Neural crest cell (in vitro differentiated cells): ENCODE data around the gene LUC7L2. TPM values are rescaled to one million over a fixed set of nuclear protein-coding genes. Genes with fewer than 3 reads are reported as not detected.
A peak's percentile ranks its signal among the peaks of the same experiment; 100 is the strongest.
"Not testable (repeated sequence)": the region's sequence is repeated elsewhere in the genome, so short reads cannot be mapped to it uniquely, and the experiment has no call there.

Source experiments
- DNase-seq: peaks from one replicate; pipeline ENCODE4 v3.0.0; 2021; ENCODE audit warnings: low read depth, mixed read lengths, low spot score
- H3K27ac Mint-ChIP-seq: one replicate; pipeline ENCODE4 v1.8.0; 2021; ENCODE audit warnings: mild to moderate bottlenecking, mixed read lengths; ENCODE audit not compliant: unreplicated experiment
- H3K27me3 Mint-ChIP-seq: 2 replicates; pipeline ENCODE4 v1.8.0; 2021; ENCODE audit warnings: low read depth, mild to moderate bottlenecking, mixed read lengths
- H3K36me3 Mint-ChIP-seq: 2 replicates; pipeline ENCODE4 v1.8.0; 2021; ENCODE audit warnings: low read depth, mild to moderate bottlenecking, mixed read lengths
- H3K4me1 Mint-ChIP-seq: 2 replicates; pipeline ENCODE4 v1.8.0; 2021; ENCODE audit warnings: mixed read lengths
- H3K4me3 Mint-ChIP-seq: one replicate; pipeline ENCODE4 v1.8.0; 2021; ENCODE audit warnings: mild to moderate bottlenecking, mixed read lengths
- H3K9me3 Mint-ChIP-seq: 2 replicates; pipeline ENCODE4 v1.8.0; 2021; ENCODE audit warnings: mixed read lengths
- CTCF ChIP-seq: fragments of 200-600 bp; sonication (generic); conservative IDR thresholded peaks from 2 replicates; pipeline ENCODE4 v1.5.0; 2021; ENCODE audit warnings: antibody characterized with exemption, mild to moderate bottlenecking
- long read RNA-seq: library from polyadenylated mRNA; unstranded; transcript quantifications from one replicate; pipeline ENCODE4 v2.0.0, GENCODE V29; 2020
- total RNA-seq: library from RNA; stranded (reverse); gene quantifications from 2 replicates; pipeline ENCODE4 v1.2.1, GENCODE V29; 2021

LUC7L2 gene, protein sequence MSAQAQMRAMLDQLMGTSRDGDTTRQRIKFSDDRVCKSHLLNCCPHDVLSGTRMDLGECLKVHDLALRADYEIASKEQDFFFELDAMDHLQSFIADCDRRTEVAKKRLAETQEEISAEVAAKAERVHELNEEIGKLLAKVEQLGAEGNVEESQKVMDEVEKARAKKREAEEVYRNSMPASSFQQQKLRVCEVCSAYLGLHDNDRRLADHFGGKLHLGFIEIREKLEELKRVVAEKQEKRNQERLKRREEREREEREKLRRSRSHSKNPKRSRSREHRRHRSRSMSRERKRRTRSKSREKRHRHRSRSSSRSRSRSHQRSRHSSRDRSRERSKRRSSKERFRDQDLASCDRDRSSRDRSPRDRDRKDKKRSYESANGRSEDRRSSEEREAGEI
- 102 and 107 TPM in 2 replicates for total RNA-seq
- long read RNA-seq, partial matches to known transcripts: 7 of 18 reads
- long read RNA-seq, other reads (novel, unspliced or antisense): 5 of 18 reads

GRCh38 chr7:139359366-139360209 is at the start of gene LUC7L2:
Gene LUC7L2, plus strand, starts transcription at chr7:139359894. Its CDS starts 368 bp downstream, at chr7:139360262.
- H3K36me3 Mint-ChIP-seq: peaks cover 6% of the 10 kb centered on the region
- H3K27ac Mint-ChIP-seq: peak within 1 kb of the TSS; percentile 99
- H3K27me3 Mint-ChIP-seq: no peaks in the 10 kb centered on the region
- no peak for TF ChIP-seq CTCF
- H3K4me3 Mint-ChIP-seq: peak within 1 kb of the TSS; percentile 98
- H3K9me3 Mint-ChIP-seq: no peaks in the 10 kb centered on the region
- peak; percentile 99 for DNase-seq
- H3K4me1 Mint-ChIP-seq: peaks cover 42% of the 10 kb centered on the region

DNA sequence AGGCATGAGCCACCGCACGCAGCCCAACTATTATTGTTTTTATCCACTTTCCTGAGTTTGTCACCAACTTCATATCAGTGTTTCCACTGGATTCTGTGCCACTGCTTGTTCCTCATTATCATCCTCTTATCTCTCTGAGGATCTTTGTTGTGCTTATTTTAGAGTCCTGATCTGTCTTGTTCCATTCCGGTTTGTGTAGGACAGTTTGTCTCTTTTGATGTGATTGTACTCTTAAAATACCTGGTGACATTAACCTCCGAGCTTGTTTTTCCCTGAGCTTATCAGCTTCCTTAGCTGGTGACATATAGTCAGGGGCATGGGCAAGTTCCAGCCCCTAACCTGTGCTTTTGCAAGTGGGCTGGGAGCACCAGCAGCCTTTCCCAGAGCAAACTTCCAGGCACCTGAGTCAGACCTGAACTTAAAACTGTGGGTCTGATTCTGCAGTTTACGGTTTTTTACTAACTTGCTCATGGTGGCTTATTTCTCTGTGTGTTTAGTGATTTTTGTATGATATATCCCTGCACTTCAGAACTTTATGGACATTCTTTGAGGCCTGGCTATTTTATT is 41.7 kb upstream of the LUC7L2 start:
- no peaks in the 10 kb centered on the region for H3K27me3 Mint-ChIP-seq
- no peaks in the 10 kb centered on the region for H3K9me3 Mint-ChIP-seq
- DNase-seq: no peak
- no peaks in the 10 kb centered on the region for H3K36me3 Mint-ChIP-seq
- no peak overlapping the region for H3K4me3 Mint-ChIP-seq
- TF ChIP-seq CTCF: no peak
- no peak overlapping the region for H3K27ac Mint-ChIP-seq
- H3K4me1 Mint-ChIP-seq: no peaks in the 10 kb centered on the region

DNA sequence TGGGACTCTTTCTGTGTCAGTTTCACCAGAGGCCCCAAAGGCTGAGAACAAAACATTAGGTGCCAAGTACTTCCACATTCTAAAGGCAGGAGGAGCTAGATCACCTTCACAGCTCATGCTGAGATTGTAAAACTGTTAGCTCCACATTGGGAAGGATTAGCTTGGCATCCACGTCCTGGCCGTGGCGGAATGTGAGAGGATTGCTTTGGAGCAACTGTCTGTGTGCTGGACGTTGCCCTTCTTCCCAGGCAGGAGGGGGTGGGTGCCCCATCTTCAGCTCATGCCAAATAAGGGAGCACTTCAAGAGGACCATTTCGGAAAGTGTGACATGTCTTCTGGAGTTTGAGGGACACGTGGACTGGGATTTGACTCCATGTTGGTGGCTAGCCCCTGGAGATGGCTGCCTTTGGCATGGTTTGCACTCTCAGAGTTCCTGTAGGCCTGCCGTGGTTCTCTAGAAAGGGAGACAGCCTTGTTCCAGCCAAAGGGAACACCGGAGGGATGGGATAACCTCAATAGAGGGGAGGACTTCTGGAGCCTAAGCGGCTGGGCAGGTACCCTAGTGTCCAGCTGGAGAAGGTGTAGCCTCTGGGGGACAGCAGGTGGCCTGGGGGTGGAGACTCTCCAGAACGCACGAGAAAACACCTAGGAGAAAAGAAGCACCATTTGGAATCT is 38.5 kb upstream of the LUC7L2 start:
- H3K4me1 Mint-ChIP-seq: no peaks in the 10 kb centered on the region
- no peak overlapping the region for H3K4me3 Mint-ChIP-seq
- no peaks in the 10 kb centered on the region for H3K27me3 Mint-ChIP-seq
- no peaks in the 10 kb centered on the region for H3K36me3 Mint-ChIP-seq
- TF ChIP-seq CTCF: no peak
- H3K27ac Mint-ChIP-seq: no peak overlapping the region
- H3K9me3 Mint-ChIP-seq: no peaks in the 10 kb centered on the region
- DNase-seq: no peak

DNA sequence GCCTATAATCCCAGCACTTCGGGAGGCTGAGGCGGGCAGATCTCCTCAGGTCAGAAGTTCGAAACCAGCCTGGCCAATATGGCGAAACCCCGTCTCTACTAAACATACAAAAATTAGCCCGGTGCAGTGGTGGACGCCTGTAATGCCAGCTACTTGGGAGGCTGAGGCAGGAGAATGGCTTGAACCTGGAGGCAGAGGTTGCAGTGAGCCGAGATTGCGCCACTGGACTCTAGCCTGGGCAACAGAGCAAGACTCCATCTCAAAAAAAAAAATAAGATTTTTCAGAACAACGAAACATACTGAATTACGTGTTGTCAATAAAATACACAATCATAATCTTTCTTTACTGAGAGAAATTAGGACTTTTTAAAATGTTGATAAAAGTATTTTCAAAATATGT is 35.0 kb upstream of the LUC7L2 start:
- not testable (repeated sequence) for H3K27me3 Mint-ChIP-seq, H3K36me3 Mint-ChIP-seq, DNase-seq, H3K9me3 Mint-ChIP-seq, H3K4me1 Mint-ChIP-seq, H3K4me3 Mint-ChIP-seq, H3K27ac Mint-ChIP-seq

GRCh38 chr7:139328375-139328774 is 31.3 kb upstream of the LUC7L2 start:
- no peaks in the 10 kb centered on the region for H3K27me3 Mint-ChIP-seq
- no peak for TF ChIP-seq CTCF
- H3K9me3 Mint-ChIP-seq: no peaks in the 10 kb centered on the region
- H3K36me3 Mint-ChIP-seq: no peaks in the 10 kb centered on the region
- H3K4me1 Mint-ChIP-seq: no peaks in the 10 kb centered on the region
- no peak overlapping the region for H3K4me3 Mint-ChIP-seq
- DNase-seq: no peak
- no peak overlapping the region for H3K27ac Mint-ChIP-seq
